Stimulated activated CD8-positive, alpha-beta memory T cell treated with anti-CD3 and anti-CD28 coated beads, Interleukin-15, amount 100 ng/mL, for 1 hour (primary cell): ENCODE data around the gene CBFA2T2.

Source experiments
- DNase-seq: peaks from one replicate; pipeline ENCODE4 v3.0.0-alpha.2; 2020; ENCODE audit warnings: low read depth

CBFA2T2 gene

DNA sequence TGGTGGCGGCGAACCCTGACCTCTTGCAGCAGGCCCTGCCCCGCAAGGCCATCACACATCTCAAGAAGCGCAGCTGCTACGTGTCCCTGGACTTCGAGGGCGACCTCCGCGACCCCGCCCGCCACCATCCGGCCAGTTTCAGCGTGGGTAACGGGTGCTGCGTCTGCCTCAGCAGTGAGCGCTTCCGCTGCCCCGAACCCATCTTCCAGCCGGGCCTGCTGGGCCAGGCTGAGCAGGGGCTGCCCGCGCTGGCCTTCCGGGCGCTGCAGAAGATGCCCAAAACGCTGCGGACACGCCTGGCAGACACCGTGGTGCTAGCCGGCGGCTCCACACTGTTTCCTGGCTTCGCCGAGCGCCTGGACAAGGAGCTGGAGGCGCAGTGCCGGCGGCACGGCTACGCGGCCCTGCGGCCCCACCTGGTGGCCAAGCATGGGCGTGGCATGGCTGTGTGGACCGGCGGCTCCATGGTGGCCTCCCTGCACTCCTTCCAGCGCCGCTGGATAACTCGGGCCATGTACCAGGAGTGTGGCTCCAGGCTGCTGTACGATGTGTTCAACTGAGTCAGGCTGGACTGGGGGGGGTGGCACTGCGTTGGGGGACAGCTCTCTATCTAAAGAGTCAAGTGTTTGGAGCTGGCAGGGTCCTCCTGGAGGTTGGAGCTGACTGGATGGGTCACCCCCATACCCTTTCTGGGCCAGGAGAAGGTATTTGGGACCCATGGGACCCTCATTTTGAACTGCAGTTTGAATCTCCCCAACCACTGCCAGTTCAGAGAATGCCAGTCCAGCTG lies 178.0 kb downstream of the CBFA2T2 start:
- peak; percentile 59 for DNase-seq

DNA sequence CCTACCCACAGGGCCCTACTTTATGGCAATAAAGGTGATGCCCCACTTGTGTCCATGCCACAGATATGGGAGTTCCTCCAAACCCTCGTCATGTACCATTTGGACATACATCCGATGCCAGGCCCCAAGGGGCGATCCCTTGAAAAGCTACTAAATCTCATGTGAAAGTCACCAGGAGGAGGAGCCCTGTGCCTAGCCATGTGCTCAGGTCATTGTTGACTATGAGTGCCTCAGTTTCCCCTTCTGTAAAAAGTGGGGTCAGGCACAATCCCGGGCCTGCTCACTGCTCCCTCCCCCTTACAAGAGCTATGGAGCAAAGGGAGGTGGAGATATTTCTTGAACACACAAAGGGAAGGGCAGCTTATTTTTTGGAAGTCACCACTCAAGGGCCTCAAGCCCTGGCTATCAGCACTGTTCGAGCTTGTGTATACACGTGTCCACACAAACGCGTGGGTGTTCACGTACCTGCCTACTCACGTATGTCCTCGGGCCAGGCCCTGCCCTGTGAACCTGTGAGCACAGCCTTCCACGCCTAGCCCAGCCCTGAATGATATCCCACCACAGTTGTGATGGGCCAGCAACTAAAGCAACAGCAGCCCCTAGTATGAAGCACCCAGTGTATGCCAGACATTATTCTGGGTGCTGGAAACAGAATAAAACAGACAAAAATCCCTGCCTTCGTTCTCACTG lies 178.7 kb downstream of the CBFA2T2 start:
- DNase-seq = no peak

DNA sequence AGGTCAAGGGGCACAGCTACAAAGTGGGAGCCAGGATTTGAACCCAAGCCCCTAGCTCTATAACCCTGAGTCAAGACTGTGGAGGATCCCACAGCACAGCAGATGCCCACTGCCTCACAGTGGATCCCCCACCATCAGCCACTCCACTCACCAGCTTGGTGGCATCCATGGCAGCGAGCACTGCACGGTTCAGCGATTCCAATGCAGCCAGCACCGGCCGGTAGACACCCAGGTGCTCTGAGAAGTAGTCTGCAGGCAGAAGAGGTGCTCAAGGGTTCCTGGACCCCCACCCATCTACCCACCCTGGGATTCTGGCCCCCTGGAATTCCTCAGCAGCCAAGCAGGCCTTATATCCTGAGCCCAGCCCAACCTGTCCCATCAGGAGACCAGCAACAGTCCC lies 179.3 kb downstream of the CBFA2T2 start:
- DNase-seq = no peak

DNA sequence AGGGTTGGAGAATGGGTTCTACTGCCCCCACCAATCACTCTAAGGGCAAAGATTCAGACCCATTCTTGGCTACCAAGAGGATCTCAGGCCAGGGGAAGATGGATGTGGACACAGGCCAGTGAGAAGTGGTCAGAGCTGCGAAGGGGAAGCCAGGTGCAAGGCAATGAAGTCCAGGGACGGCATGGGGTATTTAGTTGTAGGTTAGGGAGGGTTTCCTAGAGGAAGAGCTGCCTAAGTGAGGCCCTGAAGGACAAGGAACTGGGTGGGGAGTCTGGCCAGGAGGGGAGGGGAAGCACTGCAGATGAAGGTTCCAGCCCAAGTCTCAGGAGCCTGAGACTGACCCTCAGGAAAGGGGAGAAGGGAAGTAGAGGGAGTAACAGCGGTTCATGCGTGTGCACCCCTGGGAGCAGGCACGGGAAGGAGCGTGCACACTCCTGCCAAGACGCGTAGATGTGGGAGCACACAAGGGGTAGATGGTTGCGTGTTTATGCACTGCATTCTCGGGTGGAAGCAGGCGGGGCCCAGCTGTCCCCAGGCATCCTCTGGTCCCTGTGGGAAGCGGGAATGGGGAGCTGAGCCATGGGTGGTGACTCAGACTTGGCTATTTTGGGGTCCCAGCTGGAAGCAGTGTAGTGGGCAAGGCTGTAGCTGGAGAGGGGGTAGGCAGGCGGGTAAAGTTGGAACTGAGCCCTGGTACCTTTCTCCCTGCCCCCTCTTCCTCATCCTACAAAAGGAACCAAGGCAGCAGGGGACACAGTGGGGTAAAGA lies 180.2 kb downstream of the CBFA2T2 start:
- no peak for DNase-seq

DNA sequence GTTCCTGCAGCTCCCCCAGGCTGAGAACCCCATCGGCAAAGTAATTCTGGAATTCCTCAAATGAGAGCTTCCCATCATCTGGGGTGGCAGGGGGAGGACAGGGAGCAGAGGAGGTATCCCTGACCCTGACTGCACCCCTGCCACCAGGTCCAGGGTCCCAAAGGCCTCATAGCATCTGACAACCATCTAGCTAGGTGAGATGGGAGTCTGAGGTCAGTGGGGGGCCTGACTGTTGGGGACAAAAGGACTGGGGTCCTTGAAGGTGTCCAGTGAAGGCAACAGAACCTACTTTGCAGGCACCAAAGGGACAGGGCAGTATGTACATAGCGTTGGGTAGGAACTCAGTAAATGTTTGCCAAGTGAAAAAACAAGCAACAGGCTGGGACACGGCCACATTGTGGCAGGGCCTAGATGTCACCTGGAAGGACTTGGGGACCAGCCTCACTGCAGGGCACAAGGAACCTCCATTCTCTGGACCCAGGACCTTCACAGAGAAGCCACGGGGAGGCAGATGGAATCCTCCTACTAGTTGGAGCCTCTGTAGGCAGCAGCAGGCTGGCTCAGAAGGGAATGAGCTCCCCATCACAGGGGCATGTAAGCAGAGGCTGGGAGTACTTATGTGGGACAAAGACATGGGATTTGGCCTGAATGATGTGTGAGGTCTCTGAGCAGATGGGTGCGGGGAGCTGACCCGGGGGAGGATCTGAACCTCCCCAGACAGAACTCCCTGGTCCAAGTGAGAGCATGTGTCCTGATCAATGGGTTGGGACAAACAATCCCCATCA lies 181.0 kb downstream of the CBFA2T2 start:
- DNase-seq = no peak

DNA sequence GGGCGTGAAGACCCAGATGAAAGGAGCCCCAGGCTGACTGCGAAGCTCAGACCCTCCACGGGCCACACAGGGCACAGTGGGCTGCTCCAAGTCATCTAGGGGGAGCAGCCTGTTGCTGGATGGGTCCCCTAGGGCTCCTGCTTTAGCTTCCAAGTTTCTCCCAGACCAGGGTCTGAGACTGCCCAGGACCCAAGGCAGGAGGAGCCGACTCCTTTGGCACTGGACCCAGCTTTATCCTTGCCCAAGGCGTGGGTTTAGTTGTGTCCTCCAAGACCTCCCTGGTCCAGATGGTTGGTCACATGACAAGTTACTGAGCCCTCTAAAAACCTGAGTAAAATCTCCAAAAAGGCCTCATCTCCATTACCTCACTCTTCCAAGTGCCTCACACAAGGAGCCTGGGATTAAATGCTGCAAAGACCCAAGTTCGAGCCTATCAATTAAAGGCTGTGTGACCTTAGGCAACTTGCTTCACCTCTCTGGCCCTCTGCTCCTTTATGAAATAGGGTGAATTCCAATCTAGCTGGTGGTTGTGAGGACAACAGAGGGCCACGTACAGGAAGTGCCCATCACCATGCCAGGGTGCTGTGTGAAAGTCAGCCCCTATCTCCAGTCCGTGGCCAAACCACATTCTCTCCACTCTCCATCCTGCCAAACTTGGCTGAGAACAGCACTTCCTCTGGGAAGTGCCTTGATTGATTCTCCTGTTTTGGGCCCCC lies 181.8 kb downstream of the CBFA2T2 start:
- DNase-seq = no peak

DNA sequence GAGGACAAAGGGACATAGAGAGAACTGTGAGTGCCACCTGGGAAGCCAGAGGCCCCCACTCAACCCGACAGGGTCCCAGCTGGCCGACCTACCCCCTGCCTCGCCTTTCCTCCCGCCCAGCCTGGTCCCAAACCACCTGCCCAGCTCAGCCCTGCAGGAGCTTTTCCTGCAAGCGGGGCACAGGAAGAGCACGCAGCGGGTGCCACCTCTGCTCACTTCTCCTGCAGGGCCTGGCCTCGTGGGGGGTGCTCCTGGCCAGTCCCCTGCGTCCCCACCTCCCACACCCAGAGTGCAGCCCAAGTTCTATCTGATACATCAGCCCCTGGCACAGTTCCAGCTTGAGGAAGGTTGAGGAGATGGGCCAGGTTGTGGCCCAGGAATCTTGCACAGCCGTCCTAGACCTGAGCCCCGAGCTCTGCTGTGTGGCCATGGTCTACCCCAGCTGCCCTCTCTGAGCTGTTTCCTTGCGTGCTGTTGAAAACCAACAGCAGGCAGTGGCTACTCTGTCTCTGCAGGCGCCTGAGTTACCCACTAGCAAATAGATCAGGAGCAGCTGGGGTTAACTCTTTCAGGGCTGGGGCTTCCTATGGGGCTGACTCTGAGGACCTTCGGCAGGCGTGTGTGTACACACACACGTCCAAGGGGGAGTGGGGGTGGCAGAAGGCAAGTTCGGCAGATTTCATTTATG lies 182.7 kb downstream of the CBFA2T2 start:
- no peak for DNase-seq

DNA sequence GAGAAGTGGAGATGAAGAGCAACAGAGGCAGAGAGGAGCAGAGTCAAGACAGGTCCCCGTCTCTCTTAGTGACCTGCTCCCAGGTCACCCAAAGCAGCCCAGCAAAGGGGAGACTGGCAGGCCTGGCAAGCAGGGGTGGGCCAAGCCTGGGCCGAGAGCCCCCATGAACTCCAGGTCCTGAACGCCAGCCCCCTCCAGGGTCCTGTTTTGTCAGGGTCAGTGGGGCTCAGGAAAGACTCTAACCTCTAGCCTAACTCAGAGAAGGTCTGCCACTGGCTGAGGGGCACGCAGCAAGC lies 183.2 kb downstream of the CBFA2T2 start:
- DNase-seq = no peak

DNA sequence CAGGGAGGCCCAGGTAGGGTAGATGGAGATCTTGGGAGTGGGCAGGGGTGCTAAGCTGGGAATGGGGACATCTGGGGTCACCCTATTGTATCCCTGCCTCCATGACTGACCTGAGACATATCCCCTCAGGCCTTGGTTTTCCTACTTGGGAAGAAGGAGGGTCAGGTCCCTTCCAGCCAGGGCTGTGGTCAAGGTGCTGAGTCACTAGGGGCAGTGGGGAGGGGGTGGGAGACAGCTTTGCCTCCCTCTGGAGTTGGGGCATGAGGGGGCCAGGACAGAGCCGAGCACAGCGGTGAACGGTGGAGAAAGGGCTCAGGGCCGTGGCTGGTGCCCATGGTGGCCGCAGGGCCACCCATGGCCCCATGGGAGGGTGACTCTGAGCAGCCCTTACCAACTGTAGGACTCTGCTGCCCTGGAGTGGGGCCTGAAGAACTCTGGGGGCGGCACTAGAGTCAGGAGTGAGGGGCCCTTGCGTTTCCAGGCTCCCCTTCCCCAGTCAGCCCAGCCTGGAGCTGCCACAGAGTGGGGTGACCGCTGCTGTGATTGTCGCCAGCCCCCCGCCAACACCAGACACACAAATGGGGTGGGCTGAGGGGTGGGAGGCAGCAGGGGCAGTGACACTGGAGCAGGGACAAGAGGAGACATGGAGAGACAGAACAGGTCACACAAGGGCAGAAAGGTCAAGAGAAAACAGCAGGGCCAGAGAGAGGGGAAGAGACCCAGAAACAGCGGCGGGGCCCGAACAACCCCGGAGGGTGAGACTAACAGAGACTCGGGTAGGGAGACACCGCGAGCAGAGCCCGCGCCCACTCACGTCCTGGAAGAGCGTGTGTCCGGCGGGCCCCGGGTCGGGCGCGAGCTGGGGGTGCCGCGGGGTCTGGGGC lies 183.8 kb downstream of the CBFA2T2 start:
- no peak for DNase-seq

DNA sequence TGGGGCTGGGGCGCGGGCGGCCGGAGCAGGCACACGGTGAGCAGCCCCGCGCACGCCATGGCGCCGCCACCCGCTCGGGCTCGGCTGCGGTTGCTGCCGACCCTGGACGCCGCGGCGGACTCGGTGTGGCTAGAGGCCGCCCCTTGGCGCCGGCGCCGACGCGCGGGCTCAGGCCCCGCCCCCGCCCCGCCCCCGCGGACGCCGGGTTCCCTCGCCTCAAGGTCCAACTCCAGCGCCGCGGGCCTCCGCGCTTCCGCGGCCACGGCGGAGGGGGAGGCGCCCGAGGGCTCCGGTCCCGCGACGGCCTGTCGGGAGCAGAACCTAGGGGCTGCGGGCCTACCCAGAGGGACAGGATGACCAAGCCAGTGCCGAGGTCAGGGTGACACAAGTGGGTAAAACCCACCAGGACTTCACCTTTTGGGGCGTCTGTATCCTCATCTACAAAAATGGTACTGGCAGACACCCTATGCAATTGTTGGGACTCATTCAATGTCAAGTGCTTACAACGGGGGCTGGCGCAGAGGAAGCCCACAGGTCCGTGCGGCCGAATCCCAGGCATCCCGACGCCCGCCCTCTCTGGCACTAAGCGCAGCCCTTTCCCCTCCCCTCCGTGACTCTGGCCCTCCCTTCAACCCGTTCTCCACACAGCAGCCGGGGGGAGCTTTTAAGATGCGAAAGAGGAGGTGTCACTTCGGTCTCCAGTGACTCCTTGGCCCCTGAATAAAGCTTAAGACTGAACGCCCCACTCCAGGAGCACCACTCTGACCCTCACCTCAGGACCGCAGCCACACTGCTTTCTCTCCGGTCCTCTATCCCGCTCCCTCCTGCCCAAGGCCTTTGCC lies 184.6 kb downstream of the CBFA2T2 start, which contains the start of gene NECAB3:
TSS of gene NECAB3 (minus strand) at position 135 of the 842 bp plus-strand sequence. CDS start at position 59, 76 bp downstream.
- DNase-seq = no peak

DNA sequence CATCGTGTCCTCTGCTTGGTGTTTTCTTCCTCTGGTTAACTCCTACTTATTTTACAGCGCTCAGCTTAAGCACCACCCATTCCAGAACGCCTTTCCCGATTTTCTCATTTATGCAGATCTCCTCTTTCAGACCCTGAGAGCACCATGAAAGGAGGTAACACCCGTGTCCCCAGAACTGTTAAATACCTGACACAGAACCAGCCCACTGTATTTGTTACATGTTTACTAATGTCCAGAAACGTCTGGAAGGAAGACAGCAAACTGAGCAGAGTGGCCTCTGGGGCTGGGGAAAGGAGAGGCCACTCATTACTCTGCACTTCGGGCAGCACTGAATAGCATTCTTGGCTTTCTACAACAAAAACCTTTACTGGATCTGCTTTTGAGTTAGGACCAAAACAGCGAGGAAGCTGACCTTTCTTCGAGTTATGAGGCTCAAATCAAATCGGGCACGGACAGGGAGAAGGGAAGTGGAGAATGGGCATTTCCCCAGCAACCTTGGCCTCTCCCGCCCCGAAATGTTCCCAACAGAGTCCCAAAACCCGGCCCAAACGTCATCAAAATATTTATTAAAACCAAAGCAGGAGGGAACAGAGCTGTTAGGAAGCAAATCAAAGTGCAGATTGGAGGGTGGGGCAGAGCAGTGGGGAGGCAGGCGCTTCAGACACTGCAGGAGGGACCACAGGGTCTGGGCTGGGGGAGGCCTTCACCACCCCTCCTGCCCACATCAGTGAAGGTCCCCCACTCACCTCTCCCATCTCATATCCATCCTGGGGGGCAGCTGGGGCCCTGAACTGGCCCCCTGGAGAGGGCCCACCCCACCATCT lies 185.5 kb downstream of the CBFA2T2 start:
- no peak for DNase-seq

DNA sequence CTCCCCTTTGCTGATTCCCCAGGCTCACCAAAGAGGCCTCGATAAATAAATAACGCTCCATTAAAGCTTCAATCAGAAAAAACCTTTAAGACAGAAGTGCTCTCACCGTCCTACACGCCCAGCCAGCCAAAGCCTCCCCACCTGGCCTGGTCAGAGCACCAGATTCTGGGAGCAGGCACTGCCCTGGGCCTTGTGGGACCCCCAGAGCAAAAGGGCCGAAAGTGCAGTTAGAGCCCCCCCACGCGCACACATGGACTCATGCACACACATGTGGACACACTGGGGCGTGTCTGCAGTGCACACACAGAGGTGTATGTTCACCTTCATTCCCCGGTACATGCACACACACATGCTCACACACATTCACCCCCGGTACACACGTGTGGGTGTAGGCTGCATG lies 186.2 kb downstream of the CBFA2T2 start:
- no peak for DNase-seq

DNA sequence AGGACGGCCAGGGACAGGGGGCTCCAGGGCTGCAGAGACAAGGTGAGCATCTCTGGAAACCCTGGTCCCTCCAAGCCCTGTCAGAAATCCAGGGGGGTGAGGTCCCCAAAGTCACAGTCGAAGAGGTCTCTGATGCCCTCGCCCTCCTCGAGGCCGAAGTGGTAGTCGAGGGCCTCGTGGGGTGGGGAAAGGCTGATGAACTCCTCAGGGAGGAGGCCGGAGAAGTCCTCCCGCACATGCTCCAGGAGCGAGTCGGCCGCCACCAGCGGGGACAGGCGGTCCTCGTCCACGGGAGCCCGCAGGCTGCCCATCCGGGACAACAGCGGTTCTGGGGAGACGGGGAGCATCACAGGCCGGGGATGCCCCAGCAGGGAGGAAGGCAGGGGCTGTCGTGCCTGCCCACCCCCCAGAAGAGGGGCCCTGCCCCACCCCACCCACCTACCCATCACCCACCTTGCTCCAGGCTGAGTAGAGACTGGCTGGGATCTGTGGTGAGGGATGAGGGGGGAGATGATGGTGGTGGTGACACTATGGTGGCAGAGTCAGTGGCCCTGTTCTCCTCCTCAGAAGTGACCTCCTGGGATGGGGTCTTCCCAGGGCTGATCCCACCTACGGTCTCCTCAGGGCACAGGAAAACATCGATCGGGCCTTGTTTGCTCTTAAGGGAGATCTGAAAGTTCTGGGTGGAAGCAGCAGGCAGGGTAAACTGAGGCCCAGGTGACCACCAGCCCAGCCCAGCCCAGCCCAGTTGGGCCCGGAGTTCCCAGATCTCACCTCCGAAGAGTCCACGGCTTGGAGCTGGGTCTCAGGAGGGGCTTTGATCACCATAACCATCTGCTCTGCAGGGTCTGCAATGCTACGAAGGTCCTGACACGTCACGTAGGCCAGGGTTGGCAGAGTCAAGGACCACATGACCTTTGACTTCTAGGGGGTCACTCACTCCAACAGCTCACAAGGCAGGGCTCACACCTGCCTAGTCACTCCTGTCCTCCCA lies 187.1 kb downstream of the CBFA2T2 start:
- no peak for DNase-seq

DNA sequence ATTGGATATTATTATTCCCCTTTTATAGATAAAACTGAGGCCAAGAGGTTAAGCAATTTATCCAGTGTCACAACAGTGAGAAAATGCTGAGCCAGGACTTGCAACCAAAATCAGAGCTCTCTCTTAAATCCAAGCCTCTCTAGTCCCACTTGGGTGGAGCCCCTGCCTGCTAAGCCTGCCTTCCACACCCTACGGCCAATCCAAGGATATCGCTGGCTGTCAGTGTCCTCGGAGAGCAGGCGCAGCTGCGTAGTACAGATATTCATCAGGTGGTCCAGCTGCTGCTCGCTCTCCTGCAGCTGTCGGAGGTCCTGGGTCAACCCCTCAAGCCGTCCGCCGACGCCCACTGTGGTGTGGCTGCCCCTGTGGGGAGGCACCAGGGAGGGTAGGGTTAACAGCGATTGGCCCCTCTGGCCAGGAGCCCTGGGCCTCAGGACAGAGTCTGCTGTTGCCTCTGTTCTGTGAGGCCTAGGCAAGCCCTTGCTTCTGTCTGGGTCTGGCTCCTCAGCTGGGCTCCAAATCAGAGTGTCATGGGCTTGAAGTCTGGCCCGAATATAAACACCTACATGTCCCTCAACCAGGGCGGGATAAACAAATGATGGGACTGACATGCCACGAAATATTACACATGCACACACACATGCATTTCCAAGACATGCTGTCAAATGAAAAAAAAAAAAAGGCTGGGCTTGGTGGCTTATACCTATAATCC lies 188.3 kb downstream of the CBFA2T2 start:
- no peak for DNase-seq

DNA sequence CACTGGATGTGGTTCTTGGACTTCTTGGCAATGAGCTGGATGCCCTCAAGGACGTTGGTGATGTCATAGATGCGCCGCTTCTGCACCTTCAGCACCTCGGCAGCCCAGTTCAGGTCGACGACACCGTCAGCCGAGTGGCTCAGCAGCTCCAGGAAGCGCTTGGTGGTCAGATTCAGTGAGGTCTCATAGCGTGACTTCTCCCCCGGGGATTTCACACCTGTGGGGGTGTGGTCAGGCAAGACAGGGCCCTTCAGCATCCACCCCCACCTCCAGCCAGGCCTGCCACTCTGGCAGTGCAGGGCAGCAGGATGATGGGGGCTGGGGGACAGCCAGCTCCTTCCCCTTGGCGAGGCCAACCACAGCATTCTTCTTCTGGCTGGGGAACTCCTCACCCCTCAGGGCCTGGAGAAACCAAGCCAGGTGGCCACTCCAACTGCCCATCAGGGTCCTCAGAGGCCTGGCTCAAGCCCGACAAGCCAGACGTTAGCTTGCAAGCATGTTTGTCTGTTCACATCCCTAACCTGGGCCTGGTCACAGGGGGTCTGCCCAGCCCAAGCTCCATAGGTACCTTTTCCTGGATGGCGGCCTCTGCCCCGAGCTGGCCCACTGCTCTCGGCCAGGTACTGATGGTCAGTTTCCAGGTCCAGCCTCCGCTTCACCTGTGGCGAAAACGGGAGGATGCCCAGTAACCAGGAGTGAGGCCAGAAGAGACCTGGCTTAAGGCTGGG lies 190.0 kb downstream of the CBFA2T2 start:
- DNase-seq = no peak
